ENCODE measurements around the gene DAPK3. TPM values are rescaled to one million over a fixed set of nuclear protein-coding genes. Genes with fewer than 3 reads are reported as not detected.
"Not testable (repeated sequence)": the region's sequence is repeated elsewhere in the genome, so short reads cannot be mapped to it uniquely, and the experiment has no call there.

Gene DAPK3
- total RNA-seq, 2 donors from 2014 or later: 167 to 241 TPM

DNA sequence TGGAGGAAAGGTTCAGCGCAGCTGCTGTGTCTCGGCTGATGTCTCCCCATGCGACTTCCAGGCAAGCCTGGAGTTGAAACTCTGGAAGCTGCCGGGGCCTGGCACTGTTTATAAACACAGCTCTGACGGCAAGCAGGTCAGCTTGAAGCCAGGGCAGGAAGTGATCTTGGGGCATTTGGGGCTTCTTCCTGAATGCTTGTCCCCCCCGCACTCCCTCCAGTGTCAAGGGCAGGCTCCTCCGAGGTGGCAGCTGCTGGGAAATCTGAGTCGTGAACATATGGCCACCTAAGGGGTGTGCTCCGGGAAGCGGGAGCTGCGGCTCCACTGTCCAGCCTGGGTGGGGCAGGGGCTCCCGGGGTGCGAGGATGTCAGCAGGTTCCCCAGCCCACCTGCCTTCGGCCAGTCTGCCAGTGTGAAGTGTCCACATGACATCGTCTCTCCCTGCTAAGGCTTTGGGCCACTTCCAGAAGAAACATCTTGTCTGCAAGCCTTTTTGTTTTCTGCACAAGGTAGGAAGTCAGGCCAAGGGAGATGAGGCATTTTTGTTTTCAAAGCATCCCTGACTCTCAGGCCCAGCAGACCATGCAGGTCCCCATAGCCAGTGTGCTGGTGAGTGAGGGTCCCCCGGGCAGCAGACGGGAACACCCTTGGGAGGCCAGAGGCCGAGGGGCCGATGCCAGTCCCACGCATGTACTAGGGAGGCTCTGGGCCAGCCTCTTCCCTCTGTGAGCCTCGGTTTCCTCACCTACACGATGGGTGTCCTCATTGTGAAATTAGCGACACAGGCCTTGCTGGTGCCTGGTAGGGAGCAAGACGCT lies 39.3 kb upstream of the DAPK3 start:
- Histone ChIP-seq H3K36me3 (peaks cover 11% of the 10 kb centered on the region), H3K4me3 (no peak overlapping the region), H3K27me3 (replicated peaks; ENCODE audit: insufficient read depth) (no peaks in the 10 kb centered on the region), H3K4me1 (ENCODE audit: control insufficient read depth in 1 of 2, low read depth in 2 of 2) (peaks cover 30 to 55% of the 10 kb centered on the region in 2 donors), H3K27ac (no peak overlapping the region), H3K9me3 (no peaks in the 10 kb centered on the region)
- DNase-seq (ENCODE audit: low spot score) (no peak), ATAC-seq (ENCODE audit: insufficient number of reproducible peaks, low FRiP score, low read depth) (no peak)
- TF ChIP-seq, protein P1, sequence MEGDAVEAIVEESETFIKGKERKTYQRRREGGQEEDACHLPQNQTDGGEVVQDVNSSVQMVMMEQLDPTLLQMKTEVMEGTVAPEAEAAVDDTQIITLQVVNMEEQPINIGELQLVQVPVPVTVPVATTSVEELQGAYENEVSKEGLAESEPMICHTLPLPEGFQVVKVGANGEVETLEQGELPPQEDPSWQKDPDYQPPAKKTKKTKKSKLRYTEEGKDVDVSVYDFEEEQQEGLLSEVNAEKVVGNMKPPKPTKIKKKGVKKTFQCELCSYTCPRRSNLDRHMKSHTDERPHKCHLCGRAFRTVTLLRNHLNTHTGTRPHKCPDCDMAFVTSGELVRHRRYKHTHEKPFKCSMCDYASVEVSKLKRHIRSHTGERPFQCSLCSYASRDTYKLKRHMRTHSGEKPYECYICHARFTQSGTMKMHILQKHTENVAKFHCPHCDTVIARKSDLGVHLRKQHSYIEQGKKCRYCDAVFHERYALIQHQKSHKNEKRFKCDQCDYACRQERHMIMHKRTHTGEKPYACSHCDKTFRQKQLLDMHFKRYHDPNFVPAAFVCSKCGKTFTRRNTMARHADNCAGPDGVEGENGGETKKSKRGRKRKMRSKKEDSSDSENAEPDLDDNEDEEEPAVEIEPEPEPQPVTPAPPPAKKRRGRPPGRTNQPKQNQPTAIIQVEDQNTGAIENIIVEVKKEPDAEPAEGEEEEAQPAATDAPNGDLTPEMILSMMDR (IDR thresholded peaks at IDR 0.05): no peak

DNA sequence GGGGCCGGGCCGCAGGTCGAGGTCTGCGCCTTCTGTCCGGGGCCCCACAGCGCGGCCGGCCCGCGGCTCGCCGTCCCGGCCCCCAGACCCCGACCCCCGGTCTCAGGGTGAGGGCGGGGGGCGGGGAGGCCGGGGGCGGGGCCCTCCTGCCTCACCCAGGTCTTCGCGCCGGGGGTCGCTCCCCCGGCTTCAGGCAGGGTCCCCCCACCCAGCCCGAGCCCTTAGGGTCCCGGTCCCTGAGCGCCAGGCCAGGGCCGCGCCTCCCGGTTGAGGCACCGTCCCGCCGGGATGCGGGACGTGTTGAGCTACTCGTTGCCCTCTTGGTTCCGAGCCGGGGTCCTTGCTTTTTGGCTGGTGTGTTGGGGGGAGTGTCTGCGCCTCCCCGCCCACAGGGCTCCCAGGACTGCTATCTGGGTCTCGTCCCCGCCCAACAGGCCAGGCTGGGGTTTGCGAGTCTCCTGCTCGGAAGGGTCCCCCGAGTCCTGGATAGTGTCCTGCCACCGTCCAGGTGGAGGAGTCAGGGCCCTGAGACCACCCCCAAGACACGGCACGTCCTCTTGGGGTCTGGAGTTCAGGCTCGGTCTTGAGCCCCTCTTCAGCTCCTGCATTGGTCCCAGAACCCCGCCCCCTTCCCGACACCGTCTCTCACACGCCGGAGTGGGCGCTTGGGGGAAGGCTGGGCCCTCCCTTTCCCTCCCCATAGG lies 37.1 kb upstream of the DAPK3 start:
- DNase-seq (ENCODE audit: low spot score): no peak
- H3K4me3 ChIP-seq: peak overlapping the region; percentile 88
- peak; percentile 8 for ATAC-seq (ENCODE audit: insufficient number of reproducible peaks, low FRiP score, low read depth)
- H3K9me3 ChIP-seq: no peaks in the 10 kb centered on the region
- TF ChIP-seq, protein P1 (IDR thresholded peaks at IDR 0.05): no peak
- H3K4me1 ChIP-seq (ENCODE audit: control insufficient read depth in 1 of 2, low read depth in 2 of 2): peaks cover 30 to 41% of the 10 kb centered on the region in 2 donors
- H3K27ac ChIP-seq: peak overlapping the region in 1 of 2 donors; percentile 61
- H3K27me3 ChIP-seq (replicated peaks; ENCODE audit: insufficient read depth): no peaks in the 10 kb centered on the region
- H3K36me3 ChIP-seq: peaks cover 1% of the 10 kb centered on the region

DNA sequence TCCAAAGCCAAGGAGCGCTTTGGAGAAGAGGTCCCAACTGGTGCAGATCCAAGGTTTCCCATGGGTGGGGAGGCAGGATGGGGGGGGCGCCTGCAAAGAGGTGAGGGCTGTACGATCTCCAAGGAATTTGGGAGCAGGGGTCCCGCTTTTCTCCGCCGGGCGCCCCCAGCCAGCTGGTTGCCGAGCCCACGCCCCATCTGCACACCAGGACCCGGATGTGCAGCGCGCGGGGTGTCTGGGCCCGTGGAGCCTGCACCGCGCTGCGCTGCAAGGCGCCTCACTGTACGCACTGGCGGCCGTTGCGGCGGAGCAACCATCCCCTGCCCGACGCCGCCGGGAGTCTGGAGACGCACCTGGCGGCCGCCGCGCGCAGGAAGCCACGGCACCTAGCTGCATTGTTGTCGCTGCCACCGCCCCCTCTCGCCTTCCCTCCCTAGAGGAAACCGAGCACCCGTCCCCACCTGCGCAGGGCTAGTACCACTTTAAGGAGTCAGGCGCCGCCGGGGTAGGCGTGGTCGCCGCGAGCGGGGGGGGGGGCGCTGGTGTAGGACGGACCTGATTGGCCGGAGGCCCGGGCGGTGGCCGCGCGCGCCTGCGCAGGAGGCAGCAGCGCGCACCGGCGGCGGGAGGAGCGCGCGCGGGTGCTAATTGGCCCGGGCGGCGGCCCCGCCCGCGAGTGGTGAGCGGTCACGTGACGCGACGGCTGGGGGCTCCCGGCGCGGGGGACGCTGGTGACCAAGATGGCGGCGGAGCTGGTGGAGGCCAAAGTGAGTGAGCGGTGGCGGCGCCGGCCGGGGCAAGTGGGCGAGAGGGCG lies 36.3 kb upstream of the DAPK3 start, which contains the start of gene PIAS4:
Gene PIAS4, plus strand, starts transcription at position 716 of the 815 bp plus-strand sequence. Its CDS starts 25 bp downstream, at position 741.
- Histone ChIP-seq H3K4me1 (ENCODE audit: control insufficient read depth in 1 of 2, low read depth in 2 of 2) (peaks cover 30 to 41% of the 10 kb centered on the region in 2 donors), H3K27ac (peak within 1 kb of the TSS; percentile 54 to 61), H3K27me3 (replicated peaks; ENCODE audit: insufficient read depth) (no peaks in the 10 kb centered on the region), H3K4me3 (peak within 1 kb of the TSS; percentile 88), H3K9me3 (no peaks in the 10 kb centered on the region), H3K36me3 (no peaks in the 10 kb centered on the region)
- TF ChIP-seq, protein P1 (IDR thresholded peaks at IDR 0.05): no peak
- DNase-seq (ENCODE audit: low spot score) (peak; percentile 84), ATAC-seq (ENCODE audit: insufficient number of reproducible peaks, low FRiP score, low read depth) (peak; percentile 93)

DNA sequence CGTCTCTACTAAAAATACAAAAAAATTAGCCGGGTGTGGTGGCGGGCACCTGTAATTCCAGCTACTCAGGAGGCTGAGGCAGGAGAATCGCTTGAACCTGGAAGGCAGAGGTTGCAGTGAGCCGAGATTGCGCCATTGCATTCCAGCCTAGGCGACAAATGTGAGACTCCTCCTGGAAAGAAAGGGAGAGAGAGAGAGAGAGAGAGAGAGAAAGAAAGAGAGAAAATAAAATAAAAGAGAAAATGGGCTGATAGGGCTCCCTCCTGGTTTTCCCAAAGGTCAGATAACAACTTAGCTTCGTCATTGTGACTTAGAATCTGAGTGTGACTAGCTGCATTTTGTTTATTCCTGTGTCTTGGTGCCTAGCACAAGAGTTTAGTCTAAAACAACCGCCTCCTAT lies 34.5 kb upstream of the DAPK3 start:
- H3K27me3 ChIP-seq (replicated peaks; ENCODE audit: insufficient read depth); H3K9me3 ChIP-seq; H3K4me3 ChIP-seq; DNase-seq (ENCODE audit: low spot score); H3K36me3 ChIP-seq; H3K27ac ChIP-seq; ATAC-seq (ENCODE audit: insufficient number of reproducible peaks, low FRiP score, low read depth): not testable (repeated sequence)
- peaks cover 26 to 30% of the 10 kb centered on the region in 2 donors for H3K4me1 ChIP-seq (ENCODE audit: control insufficient read depth in 1 of 2, low read depth in 2 of 2)

DNA sequence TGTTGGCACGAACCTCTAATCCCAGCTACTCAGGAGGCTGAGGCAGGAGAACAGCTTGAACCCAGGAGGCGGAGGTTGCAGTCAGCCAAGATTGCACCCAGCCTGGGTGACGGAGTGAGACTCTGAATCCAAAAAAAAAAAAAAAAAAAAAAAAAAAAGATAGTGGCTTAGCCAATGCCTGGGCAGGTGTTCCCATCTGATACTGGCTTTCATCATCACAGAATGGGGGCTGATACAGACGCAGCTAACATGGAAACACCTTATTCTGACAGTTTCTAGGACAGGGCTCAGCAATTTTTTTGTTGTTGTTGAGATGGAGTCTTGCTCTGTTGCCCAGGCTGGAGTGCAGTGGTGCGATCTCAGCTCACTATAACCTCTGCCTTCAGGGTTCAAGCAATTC lies 29.9 kb upstream of the DAPK3 start:
- H3K27me3 ChIP-seq (replicated peaks; ENCODE audit: insufficient read depth); H3K4me1 ChIP-seq (ENCODE audit: control insufficient read depth in 1 of 2, low read depth in 2 of 2); DNase-seq (ENCODE audit: low spot score); H3K9me3 ChIP-seq; H3K36me3 ChIP-seq; H3K27ac ChIP-seq; H3K4me3 ChIP-seq; ATAC-seq (ENCODE audit: insufficient number of reproducible peaks, low FRiP score, low read depth): not testable (repeated sequence)

DNA sequence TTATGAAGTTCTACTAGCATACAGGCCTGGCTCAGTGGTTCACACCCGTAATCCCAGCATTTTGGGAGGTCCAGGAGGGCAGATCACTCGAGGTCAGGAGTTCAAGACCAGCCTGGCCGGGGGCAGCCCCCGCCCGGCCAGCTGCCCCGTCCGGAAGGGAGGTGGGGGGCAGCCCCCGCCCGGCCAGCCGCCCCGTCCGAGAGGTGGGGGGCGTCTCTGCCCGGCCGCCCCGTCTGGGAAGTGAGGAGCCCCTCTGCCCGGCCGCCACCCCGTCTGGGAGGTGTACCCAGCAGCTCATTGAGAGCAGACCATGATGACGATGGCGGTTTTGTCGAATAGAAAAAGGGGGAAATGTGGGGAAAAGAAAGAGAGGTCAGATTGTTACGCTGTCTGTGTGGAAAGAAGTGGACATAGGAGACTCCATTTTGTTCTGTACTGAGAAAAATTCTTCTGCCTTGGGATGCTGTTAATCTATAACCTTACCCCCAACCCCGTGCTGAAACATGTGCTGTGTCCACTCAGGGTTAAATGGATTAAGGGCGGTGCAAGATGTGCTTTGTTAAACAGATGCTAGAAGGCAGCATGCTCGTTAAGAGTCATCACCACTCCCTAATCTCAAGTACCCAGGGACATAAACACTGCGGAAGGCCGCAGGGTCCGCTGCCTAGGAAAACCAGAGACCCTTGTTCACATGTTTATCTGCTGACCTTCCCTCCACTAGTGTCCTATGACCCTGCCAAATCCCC lies 27.9 kb upstream of the DAPK3 start:
- not testable (repeated sequence) for H3K27me3 ChIP-seq (replicated peaks; ENCODE audit: insufficient read depth)

More for the DNA sequence above, 27.9 kb upstream of the DAPK3 start:
- not testable (repeated sequence) for H3K27ac ChIP-seq; ATAC-seq (ENCODE audit: insufficient number of reproducible peaks, low FRiP score, low read depth); H3K4me3 ChIP-seq; H3K36me3 ChIP-seq; H3K4me1 ChIP-seq (ENCODE audit: control insufficient read depth in 1 of 2, low read depth in 2 of 2); H3K9me3 ChIP-seq; DNase-seq (ENCODE audit: low spot score)

Data from thoracic aorta (tissue), 2 donors.